Endothelial cell of umbilical vein (primary cell): ENCODE results near the gene CARMIL1. TPM values are rescaled to one million over a fixed set of nuclear protein-coding genes. Genes with fewer than 3 reads are reported as not detected.

ENCODE experiments used
- BruUV-seq: library from RNA; stranded (reverse); fragments of 400-500 nt; replicated peaks from 2 replicates; lab custom pipeline; 2021; lab: Mats Ljungman, UMichigan
- CTCF ChIA-PET: fragments of 300-600, 350-600 bp; sonication (Branson Sonifier 250); formaldehyde crosslinking; loops from one replicate; lab custom pipeline; 2021; ENCODE audit warnings: antibody characterized with exemption, inconsistent platforms; lab: Charles Lee
- POLR2A ChIA-PET: fragments of 300-600, 350-600 bp; sonication (Branson Sonifier 250); formaldehyde crosslinking; loops from one replicate; lab custom pipeline; 2021; ENCODE audit warnings: antibody characterized with exemption, inconsistent platforms; lab: Charles Lee
- DNase-seq: peaks from one replicate; pipeline ENCODE4 v3.0.0-alpha.2; 2011; ENCODE audit warnings: low read depth, low spot score
- FAIRE-seq: peaks from 2 replicates; lab custom pipeline; 2011; peaks lifted over from hg19 to GRCh38; lab: Jason Lieb, UNC
- H2AFZ ChIP-seq: 2 replicates; pipeline ENCODE4 v1.6.0; 2012; ENCODE audit warnings: low read depth, low read length, control low read depth, inconsistent platforms
- H3K27ac ChIP-seq: 2 replicates; pipeline ENCODE4 v1.5.1; 2011; ENCODE audit warnings: low read depth, mild to moderate bottlenecking, control low read depth, low read length, moderate library complexity; ENCODE audit not compliant: insufficient read depth
- H3K27me3 ChIP-seq, 2 experiments: 2 replicates each; pipeline versions ENCODE4 v1.6.0 to v1.6.1; 2011; ENCODE audit warnings: low read length in 2 of 2, mixed read lengths in 1 of 2; ENCODE audit not compliant: control insufficient read depth in 2 of 2, insufficient read depth in 2 of 2
- H3K36me3 ChIP-seq, 2 experiments: 2 replicates in 1 of 2; 3 replicates in 1 of 2; pipeline ENCODE4 v1.5.1; 2011; ENCODE audit warnings: low read length in 2 of 2, mild to moderate bottlenecking in 1 of 2, moderate library complexity in 1 of 2; ENCODE audit not compliant: control insufficient read depth in 2 of 2, insufficient read depth in 2 of 2; ENCODE audit errors: extremely low read depth in 1 of 2
- H3K4me1 ChIP-seq: 3 replicates; pipeline ENCODE4 v1.5.1; 2011; ENCODE audit warnings: mild to moderate bottlenecking, low read length; ENCODE audit not compliant: control insufficient read depth, insufficient read depth; ENCODE audit errors: extremely low read depth
- H3K4me2 ChIP-seq: 2 replicates; pipeline ENCODE4 v1.6.1; 2011; ENCODE audit warnings: low read length, control low read depth, mixed read lengths; ENCODE audit not compliant: insufficient read depth
- H3K4me3 ChIP-seq, 3 experiments: fragments of 200-600 bp in 1 of 3; sonication (generic), shearing (Covaris generic) in 1 of 3; replicated peaks in 1 of 3; 2 replicates each; pipeline ENCODE4 v1.5.1; 2011 to 2016; ENCODE audit warnings: control low read depth in 3 of 3, low read length in 3 of 3, mild to moderate bottlenecking in 2 of 3, inconsistent platforms in 1 of 3, low read depth in 1 of 3, moderate library complexity in 1 of 3; ENCODE audit not compliant: insufficient read depth in 1 of 3
- H3K79me2 ChIP-seq: 2 replicates; pipeline ENCODE4 v1.6.0; 2012; ENCODE audit warnings: low read length, inconsistent platforms; ENCODE audit not compliant: control insufficient read depth, insufficient read depth
- H3K9ac ChIP-seq: replicated peaks from 2 replicates; pipeline ENCODE3; 2011; ENCODE audit warnings: low read length, control low read depth; ENCODE audit not compliant: insufficient read depth; ENCODE audit errors: extremely low read depth
- H3K9me1 ChIP-seq: replicated peaks from 3 replicates; pipeline ENCODE4 v1.6.0; 2011; ENCODE audit warnings: mild to moderate bottlenecking, low read length; ENCODE audit not compliant: control insufficient read depth, insufficient read depth; ENCODE audit errors: extremely low read depth
- H3K9me3 ChIP-seq: replicated peaks from 2 replicates; pipeline ENCODE4 v1.5.1; 2012; ENCODE audit warnings: low read length, inconsistent platforms; ENCODE audit not compliant: control insufficient read depth, insufficient read depth
- H4K20me1 ChIP-seq: replicated peaks from 2 replicates; pipeline ENCODE3; 2011; ENCODE audit warnings: mild to moderate bottlenecking, low read length; ENCODE audit not compliant: control insufficient read depth, insufficient read depth; ENCODE audit errors: extremely low read depth
- CTCF ChIP-seq, 2 donors: IDR thresholded peaks; 1 replicate in 1 of 2; 2 replicates in 1 of 2; pipeline ENCODE4 v1.5.1; 2011; ENCODE audit warnings: low read length in 2 of 2, mild to moderate bottlenecking in 2 of 2, moderate library complexity in 2 of 2, control low read depth in 1 of 2, inconsistent platforms in 1 of 2, low read depth in 1 of 2; ENCODE audit not compliant: insufficient read depth in 1 of 2; ENCODE audit errors: extremely low read depth in 1 of 2
- EZH2 ChIP-seq: IDR thresholded peaks from 2 replicates; pipeline ENCODE4 v1.6.1; 2012; ENCODE audit warnings: borderline replicate concordance, low read depth, mild to moderate bottlenecking, moderate library complexity, low read length, inconsistent platforms; ENCODE audit not compliant: severe bottlenecking
- FOS ChIP-seq: IDR thresholded peaks from 2 replicates; pipeline ENCODE4 v1.6.1; 2011; ENCODE audit warnings: mild to moderate bottlenecking, low read length, moderate library complexity, borderline replicate concordance; ENCODE audit not compliant: insufficient read depth
- GATA2 ChIP-seq: IDR thresholded peaks from 2 replicates; pipeline ENCODE4 v1.7.0; 2011; ENCODE audit warnings: low read depth, mild to moderate bottlenecking, moderate library complexity, mixed read lengths, low read length; ENCODE audit not compliant: insufficient read length, insufficient read depth
- JUN ChIP-seq: IDR thresholded peaks from 2 replicates; pipeline ENCODE4 v1.6.1; 2011; ENCODE audit warnings: borderline replicate concordance, low read depth; ENCODE audit not compliant: insufficient read length, insufficient read depth
- MAX ChIP-seq: IDR thresholded peaks from 2 replicates; pipeline ENCODE4 v1.6.1; 2011; ENCODE audit not compliant: insufficient read depth, insufficient read length
- MYC ChIP-seq: IDR thresholded peaks from one replicate; pipeline ENCODE4 v1.6.1; 2011; ENCODE audit warnings: mild to moderate bottlenecking, low read depth, low read length
- POLR2A ChIP-seq: IDR thresholded peaks from 2 replicates; pipeline ENCODE4 v1.6.1; 2012; ENCODE audit warnings: low read depth, mild to moderate bottlenecking, control low read depth, low read length
- POLR2AphosphoS5 ChIP-seq: IDR thresholded peaks from 2 replicates; pipeline ENCODE4 v1.6.1; 2012; ENCODE audit warnings: low read depth, mild to moderate bottlenecking, control low read depth, low read length, moderate library complexity; ENCODE audit not compliant: insufficient read depth
- dilution Hi-C: fragments of 300-500 bp; cut with MboI; formaldehyde crosslinking; loops from one replicate; pipeline ENCODE4 v1.15.0; 2019; ENCODE audit warnings: low sequenced_read_pairs; ENCODE audit not compliant: extremely low pct_ligation_motif_present
- intact Hi-C: fragments of 100-400 bp; cut with micrococcal nuclease; formaldehyde crosslinking; loops from one replicate; pipeline ENCODE4 v1.10.0; 2022
- polyA plus RNA-seq, 4 experiments: library from polyadenylated mRNA; depleted of rRNA in 3 of 4; stranded (reverse) in 3 of 4; unstranded in 1 of 4; fragments of >200 nt; gene quantifications; 2 replicates each; pipeline versions ENCODE4 v1.2.1 to v1.2.3, GENCODE V29; 2011 to 2012; ENCODE audit warnings: missing spikeins in 1 of 4
- total RNA-seq: library from RNA; stranded (reverse); gene quantifications from 2 replicates; pipeline ENCODE4 v1.2.3, GENCODE V29; 2021

CARMIL1 gene
- total and polyA plus RNA-seq, 2 donors (not counting 3 experiments of a cell fraction or from before 2014, with no cell fraction given), result 1.3 to 8.7 TPM

DNA sequence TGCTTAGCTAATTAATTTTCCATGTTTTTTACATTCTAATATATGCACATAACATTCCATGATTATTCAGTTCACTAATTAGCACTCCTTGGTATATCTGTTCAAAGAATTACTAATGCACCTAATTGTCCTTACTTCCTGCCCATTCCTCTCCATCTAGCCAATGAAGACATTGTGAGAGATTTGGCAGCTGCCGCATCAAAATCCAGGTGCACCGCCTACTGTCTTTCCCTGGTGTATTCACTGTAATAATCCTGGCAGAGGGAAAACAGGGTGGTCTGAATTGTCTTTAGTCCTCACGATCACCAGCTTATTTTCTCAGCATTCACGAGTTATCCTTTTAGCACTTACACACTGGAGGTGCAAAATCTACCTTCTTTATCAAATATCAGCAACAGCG lies 311.8 kb downstream of the CARMIL1 start:
- H3K27me3 ChIP-seq, result no peaks in the 10 kb centered on the region
- FAIRE-seq, result no peak
- H3K36me3 ChIP-seq, result no peaks in the 10 kb centered on the region
- intact Hi-C loops (no loop called here), dilution Hi-C loops (no loop called here)
- no peaks in the 10 kb centered on the region for H3K79me2 ChIP-seq
- H3K9me1 ChIP-seq, result no peaks in the 10 kb centered on the region
- DNase-seq, result no peak
- no peak overlapping the region for H3K9ac ChIP-seq
- H3K4me3 ChIP-seq, result no peak overlapping the region
- TF ChIP-seq MYC (no peak), GATA2 (no peak), JUN (no peak)
- BruUV-seq, result no TSS peak
- H2AFZ ChIP-seq, result no peak overlapping the region
- H4K20me1 ChIP-seq, result no peaks in the 10 kb centered on the region
- no peak overlapping the region for H3K4me2 ChIP-seq
- ChIA-PET POLR2A (no interaction called here), CTCF (interaction anchor here (1.1 to 2.3 kb wide), 3 partner anchors 8 to 326 kb away, joined by 4 to 5 read pairs (median 5); no protein-coding TSS in a partner anchor)
- H3K4me1 ChIP-seq, result no peaks in the 10 kb centered on the region
- no peaks in the 10 kb centered on the region for H3K9me3 ChIP-seq
- H3K27ac ChIP-seq, result no peak overlapping the region

DNA sequence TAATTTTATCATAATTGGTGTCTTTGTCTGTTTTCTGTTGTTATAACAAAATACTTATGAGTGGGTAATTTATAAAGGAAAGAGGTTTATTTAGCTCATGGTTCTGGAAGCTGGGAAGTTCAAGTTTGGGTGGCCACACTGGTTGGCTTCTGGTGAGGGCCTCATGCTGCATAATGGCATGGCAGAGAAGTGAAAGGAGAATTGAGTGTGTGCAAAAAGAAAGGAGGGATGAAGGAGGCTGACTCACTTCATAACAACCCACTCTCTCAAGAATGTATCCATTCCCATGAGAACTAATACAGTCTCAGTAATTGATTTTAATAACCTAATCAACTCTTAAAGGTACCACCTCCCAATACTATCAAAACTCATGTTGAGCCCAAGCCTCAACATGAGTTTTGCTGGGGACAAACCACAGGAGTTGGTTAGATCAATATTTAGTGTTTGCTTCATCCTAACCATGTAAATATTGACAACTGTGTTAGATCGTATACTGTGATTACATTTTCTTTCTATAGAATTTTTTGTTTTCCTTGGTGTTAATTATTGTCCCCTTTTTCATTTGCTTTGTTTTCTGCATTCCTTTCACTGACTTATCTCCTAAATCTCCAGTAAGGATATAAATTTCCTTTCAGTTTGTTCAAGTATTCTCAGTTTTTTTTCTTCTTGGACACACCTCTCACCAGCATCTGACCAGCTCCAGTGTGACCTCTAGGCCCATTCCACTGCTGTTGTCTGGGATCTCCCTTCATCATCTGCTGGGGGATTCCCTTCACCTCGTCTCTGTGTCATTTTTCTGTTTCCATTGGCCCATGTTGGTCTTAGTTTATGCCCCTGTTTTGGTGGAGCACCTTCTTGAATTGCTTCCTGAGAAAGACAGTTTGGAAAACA lies 318.0 kb downstream of the CARMIL1 start:
- no peak for FAIRE-seq
- no TSS peak for BruUV-seq

More for the DNA sequence above, 318.0 kb downstream of the CARMIL1 start:
- intact Hi-C loops (no loop called here), dilution Hi-C loops (no loop called here)
- Histone ChIP-seq H4K20me1 (no peaks in the 10 kb centered on the region), H3K9ac (no peak overlapping the region), H3K9me1 (no peaks in the 10 kb centered on the region), H3K4me2 (no peak overlapping the region), H2AFZ (no peak overlapping the region), H3K79me2 (no peaks in the 10 kb centered on the region), H3K4me3 (no peak overlapping the region), H3K27ac (no peak overlapping the region), H3K27me3 (peaks cover 0 to 2% of the 10 kb centered on the region in 2 experiments), H3K4me1 (no peaks in the 10 kb centered on the region), H3K36me3 (no peaks in the 10 kb centered on the region), H3K9me3 (no peaks in the 10 kb centered on the region)
- ChIA-PET POLR2A (no interaction called here), CTCF (interaction anchor here (0.6 kb wide), 1 partner anchor 331 kb away, joined by 3 read pairs; no protein-coding TSS in a partner anchor)
- no peak for DNase-seq
- TF ChIP-seq MAX (no peak), EZH2 (no peak), FOS (no peak), GATA2 (no peak), POLR2A (no peak), POLR2AphosphoS5 (no peak), MYC (no peak), CTCF (IDR thresholded peaks at IDR 0.05; ENCODE audit: extremely low read depth in 1 of 2, insufficient read depth in 1 of 2, low read depth in 1 of 2, low read length in 2 of 2) (no peak), JUN (no peak)
